ENCODE results near the gene CD22. TPM values are rescaled to one million over a fixed set of nuclear protein-coding genes. Genes with fewer than 3 reads are reported as not detected.

Gene CD22
- total and polyA plus RNA-seq, 2 donors (not counting 1 experiment from before 2014, with no cell fraction given) = 692 to 1,437 TPM

GRCh38 chr19:35297922-35298321 is 31.1 kb upstream of the CD22 start:
- Histone ChIP-seq H3K4me2 (replicated peaks; ENCODE audit: low read depth, low read length, poor library complexity, severe bottlenecking) (no peak overlapping the region), H2AFZ (ENCODE audit: insufficient read depth, low read depth, low read length, poor library complexity, severe bottlenecking) (no peak overlapping the region), H4K20me1 (ENCODE audit: control insufficient read depth, insufficient read depth, low read length, poor library complexity, severe bottlenecking) (no peaks in the 10 kb centered on the region), H3K27me3 (replicated peaks in 1 of 4; ENCODE audit: control extremely low read depth in 1 of 4, control insufficient read depth in 3 of 4, insufficient read depth in 4 of 4, low read length in 3 of 4) (no peaks in the 10 kb centered on the region), H3K36me3 (replicated peaks in 1 of 2; ENCODE audit: control extremely low read depth in 1 of 2, control insufficient read depth in 1 of 2, extremely low read depth in 1 of 2, insufficient read depth in 2 of 2, low read length in 1 of 2) (no peaks in the 10 kb centered on the region), H3K9ac (ENCODE audit: low read length) (no peak overlapping the region), H3K4me3 (ENCODE audit: control extremely low read depth in 1 of 5, extremely low read depth in 1 of 5, insufficient read depth in 1 of 5, low read depth in 2 of 5, low read length in 4 of 5) (no peak overlapping the region), H3K4me1 (ENCODE audit: control insufficient read depth in 2 of 2, insufficient read depth in 2 of 2, low read length in 2 of 2) (peaks cover 27 to 46% of the 10 kb centered on the region in 2 donors), H3K79me2 (ENCODE audit: control insufficient read depth, insufficient read depth, low read length) (peaks cover 20% of the 10 kb centered on the region), H3K9me3 (ENCODE audit: control extremely low read depth in 1 of 3, control insufficient read depth in 2 of 3, insufficient read depth in 1 of 3, low read length in 2 of 3) (peaks cover 0 to 7% (median 0%) of the 10 kb centered on the region in 3 donors), H3K27ac (ENCODE audit: low read length in 2 of 2) (no peak overlapping the region)
- DNase-seq = no peak
- H3K4me3 Mint-ChIP-seq = no peak overlapping the region
- no peak for TF ChIP-seq EZH2 (IDR thresholded peaks at IDR 0.05; ENCODE audit: borderline replicate concordance, insufficient read depth, low read depth, low read length, poor library complexity, severe bottlenecking)
- ATAC-seq (ENCODE audit: low read depth) = no peak
- no peaks in the 10 kb centered on the region for H3K9me3 Mint-ChIP-seq (ENCODE audit: insufficient read depth)
- no peaks in the 10 kb centered on the region for H3K27me3 Mint-ChIP-seq
- intact Hi-C loops (cut with micrococcal nuclease) = loop anchor here (5.0 kb wide), 1 partner anchor 34 kb away; no protein-coding TSS in a partner anchor
- POLR2A ChIA-PET = no interaction called here
- H3K4me1 Mint-ChIP-seq = peaks cover 9% of the 10 kb centered on the region
- 95% methylated on average over 2 of the region's 2 CpGs for WGBS (ENCODE audit: insufficient coverage)
- no peak overlapping the region for H3K27ac Mint-ChIP-seq
- CTCF ChIA-PET = no interaction called here

DNA sequence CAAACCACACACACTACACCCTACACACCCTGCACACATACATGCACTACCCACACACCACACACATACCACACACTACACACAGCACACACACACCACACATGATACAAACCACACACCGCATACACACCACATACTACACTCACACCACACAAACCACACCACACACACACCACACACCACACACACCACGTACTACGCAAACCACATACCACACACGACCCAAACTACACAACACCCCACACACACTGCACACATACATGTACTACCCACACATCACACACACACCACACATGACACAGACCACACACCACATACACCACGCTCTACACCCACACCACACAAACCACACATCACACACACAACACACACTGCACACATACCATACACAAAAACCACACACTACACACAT is 30.4 kb upstream of the CD22 start:
- Histone ChIP-seq H3K27me3 (replicated peaks in 1 of 4; ENCODE audit: control extremely low read depth in 1 of 4, control insufficient read depth in 3 of 4, insufficient read depth in 4 of 4, low read length in 3 of 4) (no peaks in the 10 kb centered on the region), H3K4me1 (ENCODE audit: control insufficient read depth in 2 of 2, insufficient read depth in 2 of 2, low read length in 2 of 2) (peaks cover 27 to 45% of the 10 kb centered on the region in 2 donors), H3K27ac (ENCODE audit: low read length in 2 of 2) (no peak overlapping the region), H3K79me2 (ENCODE audit: control insufficient read depth, insufficient read depth, low read length) (peaks cover 20% of the 10 kb centered on the region), H3K4me2 (replicated peaks; ENCODE audit: low read depth, low read length, poor library complexity, severe bottlenecking) (no peak overlapping the region), H2AFZ (ENCODE audit: insufficient read depth, low read depth, low read length, poor library complexity, severe bottlenecking) (no peak overlapping the region), H3K36me3 (replicated peaks in 1 of 2; ENCODE audit: control extremely low read depth in 1 of 2, control insufficient read depth in 1 of 2, extremely low read depth in 1 of 2, insufficient read depth in 2 of 2, low read length in 1 of 2) (no peaks in the 10 kb centered on the region), H3K9me3 (ENCODE audit: control extremely low read depth in 1 of 3, control insufficient read depth in 2 of 3, insufficient read depth in 1 of 3, low read length in 2 of 3) (peaks cover 0 to 7% (median 0%) of the 10 kb centered on the region in 3 donors), H4K20me1 (ENCODE audit: control insufficient read depth, insufficient read depth, low read length, poor library complexity, severe bottlenecking) (no peaks in the 10 kb centered on the region), H3K9ac (ENCODE audit: low read length) (no peak overlapping the region), H3K4me3 (ENCODE audit: control extremely low read depth in 1 of 5, extremely low read depth in 1 of 5, insufficient read depth in 1 of 5, low read depth in 2 of 5, low read length in 4 of 5) (no peak overlapping the region)
- CTCF ChIA-PET = no interaction called here
- 87% methylated on average over 5 of the region's 5 CpGs for WGBS (ENCODE audit: insufficient coverage)
- ATAC-seq (ENCODE audit: low read depth) = no peak
- H3K9me3 Mint-ChIP-seq (ENCODE audit: insufficient read depth) = no peaks in the 10 kb centered on the region
- no peak for DNase-seq
- H3K4me1 Mint-ChIP-seq = peaks cover 7% of the 10 kb centered on the region
- H3K27me3 Mint-ChIP-seq = no peaks in the 10 kb centered on the region
- POLR2A ChIA-PET = no interaction called here
- TF ChIP-seq, protein P1, sequence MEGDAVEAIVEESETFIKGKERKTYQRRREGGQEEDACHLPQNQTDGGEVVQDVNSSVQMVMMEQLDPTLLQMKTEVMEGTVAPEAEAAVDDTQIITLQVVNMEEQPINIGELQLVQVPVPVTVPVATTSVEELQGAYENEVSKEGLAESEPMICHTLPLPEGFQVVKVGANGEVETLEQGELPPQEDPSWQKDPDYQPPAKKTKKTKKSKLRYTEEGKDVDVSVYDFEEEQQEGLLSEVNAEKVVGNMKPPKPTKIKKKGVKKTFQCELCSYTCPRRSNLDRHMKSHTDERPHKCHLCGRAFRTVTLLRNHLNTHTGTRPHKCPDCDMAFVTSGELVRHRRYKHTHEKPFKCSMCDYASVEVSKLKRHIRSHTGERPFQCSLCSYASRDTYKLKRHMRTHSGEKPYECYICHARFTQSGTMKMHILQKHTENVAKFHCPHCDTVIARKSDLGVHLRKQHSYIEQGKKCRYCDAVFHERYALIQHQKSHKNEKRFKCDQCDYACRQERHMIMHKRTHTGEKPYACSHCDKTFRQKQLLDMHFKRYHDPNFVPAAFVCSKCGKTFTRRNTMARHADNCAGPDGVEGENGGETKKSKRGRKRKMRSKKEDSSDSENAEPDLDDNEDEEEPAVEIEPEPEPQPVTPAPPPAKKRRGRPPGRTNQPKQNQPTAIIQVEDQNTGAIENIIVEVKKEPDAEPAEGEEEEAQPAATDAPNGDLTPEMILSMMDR (IDR thresholded peaks at IDR 0.05) = no peak
- no peak overlapping the region for H3K27ac Mint-ChIP-seq
- intact Hi-C loops (cut with micrococcal nuclease) = loop anchor here (5.0 kb wide), 1 partner anchor 34 kb away; no protein-coding TSS in a partner anchor
- H3K4me3 Mint-ChIP-seq = no peak overlapping the region
